Lung (tissue), 12 donors: Measurements from ENCODE around the gene PSMB11. TPM values are rescaled to one million over a fixed set of nuclear protein-coding genes. Genes with fewer than 3 reads are reported as not detected.

Experiments
- ATAC-seq: fragments of 200-7000 bp; cut with Tn5 transposase; one replicate; pipeline ENCODE4 v1.9.1; 2020; ENCODE audit warnings: moderate number of reproducible peaks; ENCODE audit not compliant: insufficient read depth, low FRiP score
- DNase-seq, 3 donors: peaks; one replicate each; pipeline ENCODE4 v3.0.0-alpha.2; 2013 to 2017
- H3K27ac ChIP-seq, 2 donors: one replicate each; pipeline ENCODE4 v1.5.1; 2013; ENCODE audit warnings: mild to moderate bottlenecking in 2 of 2, moderate library complexity in 2 of 2, control low read depth in 1 of 2, inconsistent platforms in 1 of 2, low read depth in 1 of 2, low read length in 1 of 2
- H3K27me3 ChIP-seq, 3 donors: one replicate each; pipeline ENCODE4 v1.5.1; 2013; ENCODE audit warnings: low read length in 2 of 3; ENCODE audit not compliant: control insufficient read depth in 3 of 3, insufficient read depth in 3 of 3
- H3K36me3 ChIP-seq, 4 donors: one replicate each; pipeline ENCODE4 v1.5.1; 2013; ENCODE audit warnings: low read length in 4 of 4, mild to moderate bottlenecking in 1 of 4, moderate library complexity in 1 of 4; ENCODE audit not compliant: control insufficient read depth in 4 of 4, insufficient read depth in 4 of 4
- H3K4me1 ChIP-seq, 5 donors: one replicate each; pipeline ENCODE4 v1.5.1; 2013; ENCODE audit warnings: low read length in 5 of 5, mild to moderate bottlenecking in 2 of 5, moderate library complexity in 1 of 5; ENCODE audit not compliant: control insufficient read depth in 5 of 5, insufficient read depth in 5 of 5
- H3K4me3 ChIP-seq: one replicate; pipeline ENCODE4 v1.5.1; 2013; ENCODE audit warnings: mild to moderate bottlenecking, control low read depth, moderate library complexity
- H3K9ac ChIP-seq, 2 donors: one replicate each; pipeline ENCODE4 v1.5.1; 2013; ENCODE audit warnings: low read length in 2 of 2, control low read depth in 1 of 2; ENCODE audit not compliant: insufficient read depth in 1 of 2
- H3K9me3 ChIP-seq, 4 donors: one replicate each; pipeline ENCODE4 v1.5.1; 2013; ENCODE audit warnings: low read length in 3 of 4, mild to moderate bottlenecking in 1 of 4, moderate library complexity in 1 of 4; ENCODE audit not compliant: control insufficient read depth in 4 of 4, insufficient read depth in 3 of 4
- WGBS, 2 donors: extraction: QIAGEN DNeasy Blood & Tissue Kit; methylation state at CpG; one replicate each; pipeline ENCODE4 v1.1.7; 2013; 5-methylcytosine and 5-hydroxymethylcytosine counted together
- polyA plus RNA-seq, 2 donors: library from polyadenylated mRNA; stranded (reverse); fragments of 200-250 nt; gene quantifications; one replicate each; pipeline ENCODE4 v1.2.1, GENCODE V29; 2013
- total RNA-seq, 2 donors: library from RNA; depleted of rRNA in 1 of 2; stranded (reverse); fragments of >200 nt in 1 of 2; gene quantifications; one replicate each; pipeline ENCODE4 v1.2.1, GENCODE V29; 2014 to 2021
- TF ChIP-seq, protein P1 (sequence below): IDR thresholded peaks from 2 replicates; pipeline ENCODE4 v1.5.1; 2012; ENCODE audit warnings: mild to moderate bottlenecking; ENCODE audit errors: control extremely low read depth, extremely low read depth
- donor health status: control.
- donor health status: control.
- donor health status: Bipolar disorder and iron deficiency.
- donor health status: healthy.
- donor health status: DM: yes; HTN: yes; CAD: no.

The PSMB11 gene
- total and polyA plus RNA-seq, 4 donors: not detected

- Histone ChIP-seq H3K4me1 (peaks cover 0 to 33% (median 4%) of the 10 kb centered on the region in 5 donors), H3K27ac (no peak overlapping the region), H3K9ac (no peak overlapping the region), H3K27me3 (no peaks in the 10 kb centered on the region), H3K9me3 (no peaks in the 10 kb centered on the region), H3K36me3 (peaks cover 0 to 3% (median 0%) of the 10 kb centered on the region in 4 donors), H3K4me3 (no peak overlapping the region)
- ATAC-seq (no peak), DNase-seq (no peak)
- 71% methylated on average over 3 of the region's 3 CpGs for WGBS, 2 donors
- TF ChIP-seq, protein P1, sequence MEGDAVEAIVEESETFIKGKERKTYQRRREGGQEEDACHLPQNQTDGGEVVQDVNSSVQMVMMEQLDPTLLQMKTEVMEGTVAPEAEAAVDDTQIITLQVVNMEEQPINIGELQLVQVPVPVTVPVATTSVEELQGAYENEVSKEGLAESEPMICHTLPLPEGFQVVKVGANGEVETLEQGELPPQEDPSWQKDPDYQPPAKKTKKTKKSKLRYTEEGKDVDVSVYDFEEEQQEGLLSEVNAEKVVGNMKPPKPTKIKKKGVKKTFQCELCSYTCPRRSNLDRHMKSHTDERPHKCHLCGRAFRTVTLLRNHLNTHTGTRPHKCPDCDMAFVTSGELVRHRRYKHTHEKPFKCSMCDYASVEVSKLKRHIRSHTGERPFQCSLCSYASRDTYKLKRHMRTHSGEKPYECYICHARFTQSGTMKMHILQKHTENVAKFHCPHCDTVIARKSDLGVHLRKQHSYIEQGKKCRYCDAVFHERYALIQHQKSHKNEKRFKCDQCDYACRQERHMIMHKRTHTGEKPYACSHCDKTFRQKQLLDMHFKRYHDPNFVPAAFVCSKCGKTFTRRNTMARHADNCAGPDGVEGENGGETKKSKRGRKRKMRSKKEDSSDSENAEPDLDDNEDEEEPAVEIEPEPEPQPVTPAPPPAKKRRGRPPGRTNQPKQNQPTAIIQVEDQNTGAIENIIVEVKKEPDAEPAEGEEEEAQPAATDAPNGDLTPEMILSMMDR: no peak
These were observed 36.4 kb upstream of the PSMB11 start for GRCh38 chr14:23005451-23006187.

DNA sequence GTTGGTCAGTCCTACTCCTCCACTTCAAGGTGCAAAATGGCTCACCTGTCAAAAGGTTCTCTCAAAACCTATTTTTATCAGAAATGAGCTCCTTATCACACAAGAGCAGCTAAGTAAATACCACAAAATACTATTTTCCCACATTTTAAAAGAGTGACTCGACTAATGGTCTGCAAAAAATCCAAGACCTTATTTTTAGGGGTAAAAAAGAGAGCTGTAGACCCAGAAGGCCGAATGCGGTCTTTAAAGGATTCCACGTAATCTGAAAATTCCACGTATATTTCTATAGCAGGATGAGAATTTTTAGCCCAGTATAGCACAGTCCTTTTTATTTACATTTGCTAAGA is 35.9 kb upstream of the PSMB11 start:
- H3K4me3 ChIP-seq: no peak overlapping the region
- H3K27me3 ChIP-seq: no peaks in the 10 kb centered on the region
- TF ChIP-seq, protein P1: no peak
- peak overlapping the region in 1 of 2 donors; percentile 84 for H3K27ac ChIP-seq
- H3K36me3 ChIP-seq: peaks cover 0 to 3% (median 0%) of the 10 kb centered on the region in 4 donors
- H3K9ac ChIP-seq: peak overlapping the region; percentile 96 to 98
- peak in 1 of 3 donors; percentile 22 for DNase-seq
- no peak for ATAC-seq
- H3K9me3 ChIP-seq: no peaks in the 10 kb centered on the region
- peaks cover 0 to 33% (median 4%) of the 10 kb centered on the region in 5 donors for H3K4me1 ChIP-seq
- 43 to 45% methylated on average over 5 of the region's 5 CpGs for WGBS, 2 donors

DNA sequence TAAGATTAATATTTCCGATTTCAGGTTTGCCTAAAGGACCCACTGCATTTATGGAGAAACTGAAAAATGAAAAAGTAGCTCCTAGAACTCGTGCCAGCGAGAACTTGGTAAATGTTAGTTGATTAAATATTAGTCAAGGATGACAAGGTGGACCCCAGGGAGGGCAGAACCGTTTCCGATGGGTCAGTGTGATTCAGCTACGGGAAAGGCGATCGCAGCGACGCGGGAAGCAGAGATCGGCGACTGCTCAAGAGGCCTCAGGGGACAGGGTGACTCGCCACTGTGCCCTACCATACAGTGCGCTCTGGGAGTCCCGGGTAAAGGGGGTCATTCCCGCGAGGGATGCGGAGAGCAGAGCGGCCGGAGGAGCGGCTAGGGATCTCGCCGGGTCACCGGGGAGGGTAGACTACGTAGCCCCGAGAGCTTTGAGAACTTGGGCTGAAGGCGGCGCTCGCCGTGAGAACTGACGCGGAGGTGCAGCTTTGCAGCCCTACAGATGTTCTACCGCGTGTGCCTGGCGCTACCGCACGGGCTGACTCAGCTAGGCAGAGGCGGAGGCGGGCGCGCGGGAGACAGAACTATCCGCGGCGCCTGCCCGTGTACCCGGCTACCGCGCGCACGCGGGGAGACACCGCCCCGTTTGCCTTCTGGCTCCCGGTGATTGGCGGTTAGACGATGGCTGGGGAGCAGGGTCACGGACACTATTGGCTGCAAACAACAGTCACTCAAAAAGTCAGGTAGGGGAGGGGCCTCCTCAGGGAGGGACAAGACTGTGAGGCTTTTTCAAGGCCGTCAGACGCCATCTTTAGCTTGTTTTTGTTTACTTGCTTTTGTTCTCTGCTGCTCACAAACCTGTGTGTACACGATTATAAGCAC is 35.2 kb upstream of the PSMB11 start:
- H3K4me1 ChIP-seq: peaks cover 0 to 33% (median 4%) of the 10 kb centered on the region in 5 donors
- peak overlapping the region; percentile 91 to 94 for H3K27ac ChIP-seq
- no peaks in the 10 kb centered on the region for H3K27me3 ChIP-seq
- H3K9ac ChIP-seq: peak overlapping the region; percentile 96 to 98
- ATAC-seq (peak; percentile 99), DNase-seq (peak; percentile 98 to 100 (median 99))
- H3K4me3 ChIP-seq: peak overlapping the region; percentile 63
- WGBS, 2 donors: 0 to 1% methylated on average over 62 of the region's 62 CpGs
- H3K9me3 ChIP-seq: no peaks in the 10 kb centered on the region
- TF ChIP-seq, protein P1: no peak
- peaks cover 0 to 3% (median 0%) of the 10 kb centered on the region in 4 donors for H3K36me3 ChIP-seq
